ENCODE data around the gene CT47C1. TPM values are rescaled to one million over a fixed set of nuclear protein-coding genes. Genes with fewer than 3 reads are reported as not detected.

Gene CT47C1
- total and polyA plus RNA-seq, 9 of the 15 experiments (the other 6 are each of a cell fraction or from before 2014, with no cell fraction given): not detected

GRCh38 chrX:119055687-119056086 is 17.1 kb upstream of the CT47C1 start:
- Histone ChIP-seq H3K27ac (ENCODE audit: extremely low read depth, low read depth, low read length) (no peak overlapping the region), H3K36me3 (ENCODE audit: control insufficient read depth, insufficient read depth, low read length) (no peaks in the 10 kb centered on the region), H3K4me3 (no peak overlapping the region), H3K27me3 (ENCODE audit: control insufficient read depth in 2 of 2, insufficient read depth in 2 of 2, low read length in 2 of 2) (no peaks in the 10 kb centered on the region), H3K4me1 (replicated peaks in 1 of 2; ENCODE audit: control insufficient read depth in 2 of 2, insufficient read depth in 2 of 2, low read length in 2 of 2) (no peaks in the 10 kb centered on the region), H3K79me2 (ENCODE audit: control insufficient read depth, insufficient read depth, low read length) (no peaks in the 10 kb centered on the region), H3K9me1 (ENCODE audit: control insufficient read depth, insufficient read depth, low read length) (no peaks in the 10 kb centered on the region), H3K4me2 (ENCODE audit: insufficient read depth, low read length) (no peak overlapping the region), H4K20me1 (replicated peaks; ENCODE audit: control insufficient read depth, insufficient read depth, low read length) (no peaks in the 10 kb centered on the region), H2AFZ (ENCODE audit: low read depth, low read length) (no peak overlapping the region), H3K9me3 (replicated peaks; ENCODE audit: control insufficient read depth, insufficient read depth, low read depth, low read length) (no peaks in the 10 kb centered on the region), H3K9ac (ENCODE audit: insufficient read depth in 1 of 2, low read depth in 2 of 2, low read length in 2 of 2) (no peak overlapping the region)
- no TSS peak for BruUV-seq (replicated peaks)
- DNase-seq (ENCODE audit: extremely low read depth in 1 of 4, low spot score in 3 of 4) (no peak), FAIRE-seq (no peak), ATAC-seq (no peak)
- ChIA-PET CTCF (ENCODE audit: low intra/inter-chr PET ratio) (no interaction called here), POLR2A (no interaction called here)
- intact Hi-C loops (cut with micrococcal nuclease) (no loop called here), in situ Hi-C loops (cut with MboI) (no loop called here)
- 0% methylated on average over 2 of the region's 2 CpGs for WGBS (ENCODE audit: insufficient coverage, low coverage, missing lambda C conversion rate)
- TF ChIP-seq HDAC1 (IDR thresholded peaks at IDR 0.05) (no peak), ZKSCAN8 (CRISPR knock-in tag; IDR thresholded peaks at IDR 0.05) (no peak), RREB1 (CRISPR knock-in tag; IDR thresholded peaks at IDR 0.05) (no peak), SP1 (CRISPR knock-in tag; IDR thresholded peaks at IDR 0.05) (no peak), ZHX1 (conservative IDR thresholded peaks at IDR 0.05; ENCODE audit: low read length) (no peak), ZBTB17 (CRISPR knock-in tag; IDR thresholded peaks at IDR 0.05) (no peak), OTX1 (CRISPR knock-in tag; IDR thresholded peaks at IDR 0.05) (no peak), ZNF316 (IDR thresholded peaks at IDR 0.05) (no peak), ZNF717 (CRISPR knock-in tag; IDR thresholded peaks at IDR 0.05) (no peak), MED1 (CRISPR knock-in tag; IDR thresholded peaks at IDR 0.05; ENCODE audit: borderline replicate concordance) (no peak), HOMEZ (CRISPR knock-in tag; IDR thresholded peaks at IDR 0.05) (no peak), ZNF354B (CRISPR knock-in tag; IDR thresholded peaks at IDR 0.05) (no peak), ZNF445 (CRISPR knock-in tag; IDR thresholded peaks at IDR 0.05; ENCODE audit: low read depth) (no peak), FOXK1 (CRISPR knock-in tag; IDR thresholded peaks at IDR 0.05; ENCODE audit: borderline replicate concordance) (no peak), ZNF778 (CRISPR knock-in tag; IDR thresholded peaks at IDR 0.05) (no peak), KLF1 (tag; IDR thresholded peaks at IDR 0.05) (no peak)

Data from K562 (cell line).